H9 (cell line): ENCODE data around the gene ZNF618. TPM values are rescaled to one million over a fixed set of nuclear protein-coding genes. Genes with fewer than 3 reads are reported as not detected.

Source experiments
- DNase-seq: peaks from one replicate; pipeline ENCODE4 v3.0.0-alpha.2; 2017
- H2AFZ ChIP-seq: one replicate; pipeline ENCODE4 v1.6.1; 2013; ENCODE audit warnings: mild to moderate bottlenecking, low read length, control low read depth, moderate library complexity
- H2AK5ac ChIP-seq: 2 replicates; pipeline ENCODE4 v1.6.1; 2013; ENCODE audit warnings: low read length, control low read depth, mixed read lengths; ENCODE audit not compliant: insufficient read length
- H2BK120ac ChIP-seq: one replicate; pipeline ENCODE4 v1.6.1; 2013; ENCODE audit warnings: low read depth, mild to moderate bottlenecking, low read length, control low read depth, inconsistent platforms; ENCODE audit not compliant: poor library complexity, severe bottlenecking
- H2BK12ac ChIP-seq: 2 replicates; pipeline ENCODE4 v1.6.1; 2013; ENCODE audit warnings: low read length, control low read depth, mixed read lengths, low read depth; ENCODE audit not compliant: insufficient read length
- H2BK15ac ChIP-seq: 2 replicates; pipeline ENCODE4 v1.6.1; 2013; ENCODE audit warnings: low read depth, low read length, control low read depth
- H2BK20ac ChIP-seq: one replicate; pipeline ENCODE4 v1.6.1; 2013; ENCODE audit warnings: low read depth, mild to moderate bottlenecking, low read length, control low read depth, inconsistent platforms; ENCODE audit not compliant: poor library complexity, severe bottlenecking
- H2BK5ac ChIP-seq: 2 replicates; pipeline ENCODE4 v1.6.1; 2013; ENCODE audit warnings: low read length, control low read depth, mixed read lengths; ENCODE audit not compliant: insufficient read length
- H3K14ac ChIP-seq: 2 replicates; pipeline ENCODE4 v1.6.1; 2013; ENCODE audit warnings: low read length, control low read depth; ENCODE audit not compliant: insufficient read depth
- H3K18ac ChIP-seq: 2 replicates; pipeline ENCODE4 v1.6.1; 2013; ENCODE audit warnings: low read depth, mild to moderate bottlenecking, mixed read lengths, low read length, control low read depth; ENCODE audit not compliant: insufficient read length
- H3K23ac ChIP-seq: 2 replicates; pipeline ENCODE4 v1.6.1; 2013; ENCODE audit warnings: low read length, control low read depth, mixed read lengths, low read depth; ENCODE audit not compliant: insufficient read length
- H3K23me2 ChIP-seq: 2 replicates; pipeline ENCODE4 v1.6.1; 2013; ENCODE audit warnings: low read depth, mild to moderate bottlenecking, mixed read lengths, low read length, control low read depth; ENCODE audit not compliant: insufficient read length, poor library complexity, severe bottlenecking
- H3K27ac ChIP-seq: 2 replicates; pipeline ENCODE4 v1.5.1; 2013; ENCODE audit warnings: low read length, control low read depth, mixed read lengths, low read depth; ENCODE audit not compliant: insufficient read length
- H3K27me3 ChIP-seq: 2 replicates; pipeline ENCODE4 v1.6.1; 2013; ENCODE audit warnings: low read length, control low read depth, inconsistent platforms; ENCODE audit not compliant: insufficient read depth
- H3K4ac ChIP-seq: 2 replicates; pipeline ENCODE4 v1.6.1; 2013; ENCODE audit warnings: low read depth, mild to moderate bottlenecking, control low read depth, inconsistent platforms, low read length, moderate library complexity
- H3K4me1 ChIP-seq: 2 replicates; pipeline ENCODE4 v1.6.1; 2013; ENCODE audit warnings: low read length, control low read depth, inconsistent platforms; ENCODE audit not compliant: insufficient read depth
- H3K4me2 ChIP-seq: 2 replicates; pipeline ENCODE4 v1.6.1; 2013; ENCODE audit warnings: low read length, control low read depth, mixed read lengths; ENCODE audit not compliant: insufficient read length, insufficient read depth
- H3K56ac ChIP-seq: 2 replicates; pipeline ENCODE4 v1.6.1; 2013; ENCODE audit warnings: low read depth, mild to moderate bottlenecking, mixed read lengths, low read length, control low read depth; ENCODE audit not compliant: insufficient read length
- H3K79me1 ChIP-seq: 2 replicates; pipeline ENCODE4 v1.6.1; 2013; ENCODE audit warnings: low read depth, mild to moderate bottlenecking, moderate library complexity, low read length, control low read depth, inconsistent platforms; ENCODE audit not compliant: insufficient read depth, poor library complexity, severe bottlenecking
- H3K79me2 ChIP-seq: 2 replicates; pipeline ENCODE4 v1.6.1; 2013; ENCODE audit warnings: low read length, control low read depth, inconsistent platforms; ENCODE audit not compliant: insufficient read depth
- H3K9ac ChIP-seq: 2 replicates; pipeline ENCODE4 v1.6.1; 2013; ENCODE audit warnings: low read length, control low read depth, mixed read lengths; ENCODE audit not compliant: insufficient read length; ENCODE audit errors: extremely low read depth
- H3K9me3 ChIP-seq: one replicate; pipeline ENCODE4 v1.6.1; 2013; ENCODE audit warnings: low read depth, low read length, inconsistent platforms; ENCODE audit not compliant: control insufficient read depth
- H3T11ph ChIP-seq: one replicate; pipeline ENCODE4 v1.6.1; 2013; ENCODE audit warnings: mild to moderate bottlenecking, low read length, control low read depth, inconsistent platforms
- H4K20me1 ChIP-seq: one replicate; pipeline ENCODE4 v1.6.1; 2013; ENCODE audit not compliant: control insufficient read depth, insufficient read length, insufficient read depth
- H4K5ac ChIP-seq: 2 replicates; pipeline ENCODE4 v1.6.1; 2013; ENCODE audit warnings: low read depth, mild to moderate bottlenecking, mixed read lengths, low read length, control low read depth; ENCODE audit not compliant: insufficient read length
- H4K8ac ChIP-seq: replicated peaks from 2 replicates; pipeline ENCODE4 v1.6.1; 2013; ENCODE audit warnings: low read length, control low read depth, mixed read lengths, low read depth; ENCODE audit not compliant: insufficient read length
- H4K91ac ChIP-seq: 2 replicates; pipeline ENCODE4 v1.6.1; 2013; ENCODE audit warnings: low read depth, mild to moderate bottlenecking, moderate library complexity, mixed read lengths, low read length, control low read depth; ENCODE audit not compliant: insufficient read length
- H3K27ac Mint-ChIP-seq, 3 experiments: 2 replicates in 2 of 3; 3 replicates in 1 of 3; pipeline ENCODE4 v1.8.0; 2020 to 2021; ENCODE audit warnings: mixed read lengths in 3 of 3, mild to moderate bottlenecking in 1 of 3, moderate library complexity in 1 of 3
- H3K27me3 Mint-ChIP-seq: 2 replicates; pipeline ENCODE4 v1.8.0; 2021; ENCODE audit warnings: low read depth, mild to moderate bottlenecking, moderate library complexity, mixed read lengths
- H3K36me3 Mint-ChIP-seq, 3 experiments: 2 replicates in 2 of 3; 3 replicates in 1 of 3; pipeline ENCODE4 v1.8.0; 2020 to 2021; ENCODE audit warnings: low read depth in 3 of 3, mixed read lengths in 3 of 3; ENCODE audit not compliant: insufficient read depth in 1 of 3
- H3K4me1 Mint-ChIP-seq, 2 experiments: 2 replicates each; pipeline ENCODE4 v1.8.0; 2020; ENCODE audit warnings: mixed read lengths in 2 of 2
- H3K4me3 Mint-ChIP-seq, 2 experiments: 2 replicates in 1 of 2; 3 replicates in 1 of 2; pipeline ENCODE4 v1.8.0; 2020 to 2021; ENCODE audit warnings: mild to moderate bottlenecking in 2 of 2, mixed read lengths in 2 of 2, moderate library complexity in 1 of 2
- H3K9me3 Mint-ChIP-seq, 2 experiments: 2 replicates in 1 of 2; 3 replicates in 1 of 2; pipeline ENCODE4 v1.8.0; 2020; ENCODE audit warnings: mild to moderate bottlenecking in 2 of 2, mixed read lengths in 2 of 2, moderate library complexity in 1 of 2
- CTCF ChIP-seq: fragments of 200-600 bp; sonication (generic); conservative IDR thresholded peaks from 3 replicates; pipeline ENCODE4 v1.8.0; 2021; ENCODE audit warnings: antibody characterized with exemption, mild to moderate bottlenecking
- WGBS: extraction: QIAGEN DNeasy Blood & Tissue Kit; methylation state at CpG from one replicate; pipeline ENCODE4 v1.1.7; 2013; ENCODE audit warnings: missing lambda C conversion rate, low lambda C conversion rate, mixed read lengths; ENCODE audit not compliant: insufficient read length; ENCODE audit errors: extremely low coverage; 5-methylcytosine and 5-hydroxymethylcytosine counted together
- total RNA-seq: library from RNA; stranded (reverse); gene quantifications from 2 replicates; pipeline ENCODE4 v1.2.1, GENCODE V29; 2021

ZNF618 gene
- total RNA-seq, 1 experiment from 2014 or later, result 13.6 TPM

GRCh38 chr9:113979343-113980127, 103.4 kb downstream of the ZNF618 start:
- no peak for DNase-seq
- H3K23ac ChIP-seq, result no peak overlapping the region
- no peak overlapping the region for H3K18ac ChIP-seq
- no peak overlapping the region for H3K27ac ChIP-seq
- H2BK15ac ChIP-seq, result no peak overlapping the region
- H3K4me1 ChIP-seq, result no peaks in the 10 kb centered on the region
- H2BK20ac ChIP-seq, result no peak overlapping the region
- H3K27me3 ChIP-seq, result no peaks in the 10 kb centered on the region
- Mint-ChIP-seq H3K4me1 (no peaks in the 10 kb centered on the region), H3K4me3 (no peak overlapping the region), H3K27me3 (no peaks in the 10 kb centered on the region), H3K27ac (no peak overlapping the region), H3K9me3 (no peaks in the 10 kb centered on the region), H3K36me3 (no peaks in the 10 kb centered on the region; a peak in 1 of 7 replicates)
- no peak overlapping the region for H3K4me2 ChIP-seq
- H3K9ac ChIP-seq, result no peak overlapping the region
- H3K14ac ChIP-seq, result no peak overlapping the region
- no peak overlapping the region for H3K56ac ChIP-seq
- no peak for TF ChIP-seq CTCF
- no peaks in the 10 kb centered on the region for H4K20me1 ChIP-seq
- H4K91ac ChIP-seq, result no peak overlapping the region
- WGBS, result no CpG with 5 or more reads among the region's 6 CpGs
- no peak overlapping the region for H2BK5ac ChIP-seq
- H2AK5ac ChIP-seq, result no peak overlapping the region
- no peak overlapping the region for H3K4ac ChIP-seq
- H4K5ac ChIP-seq, result no peak overlapping the region
- H3K79me1 ChIP-seq, result no peaks in the 10 kb centered on the region
- H3T11ph ChIP-seq, result no peak overlapping the region
- H2BK12ac ChIP-seq, result no peak overlapping the region
- H2BK120ac ChIP-seq, result no peak overlapping the region
- no peaks in the 10 kb centered on the region for H3K9me3 ChIP-seq
- no peaks in the 10 kb centered on the region for H3K79me2 ChIP-seq
- H3K23me2 ChIP-seq, result no peaks in the 10 kb centered on the region
- no peak overlapping the region for H4K8ac ChIP-seq
- H2AFZ ChIP-seq, result no peak overlapping the region
